GM19238 (cell line): ENCODE results near the gene SRSF10.
"Not testable (repeated sequence)": the region's sequence is repeated elsewhere in the genome, so short reads cannot be mapped to it uniquely, and the experiment has no call there.

Source experiments
- DNase-seq: peaks from one replicate; pipeline ENCODE4 v3.0.0; 2011; ENCODE audit warnings: low spot score; ENCODE audit not compliant: insufficient read length

Gene SRSF10

DNA sequence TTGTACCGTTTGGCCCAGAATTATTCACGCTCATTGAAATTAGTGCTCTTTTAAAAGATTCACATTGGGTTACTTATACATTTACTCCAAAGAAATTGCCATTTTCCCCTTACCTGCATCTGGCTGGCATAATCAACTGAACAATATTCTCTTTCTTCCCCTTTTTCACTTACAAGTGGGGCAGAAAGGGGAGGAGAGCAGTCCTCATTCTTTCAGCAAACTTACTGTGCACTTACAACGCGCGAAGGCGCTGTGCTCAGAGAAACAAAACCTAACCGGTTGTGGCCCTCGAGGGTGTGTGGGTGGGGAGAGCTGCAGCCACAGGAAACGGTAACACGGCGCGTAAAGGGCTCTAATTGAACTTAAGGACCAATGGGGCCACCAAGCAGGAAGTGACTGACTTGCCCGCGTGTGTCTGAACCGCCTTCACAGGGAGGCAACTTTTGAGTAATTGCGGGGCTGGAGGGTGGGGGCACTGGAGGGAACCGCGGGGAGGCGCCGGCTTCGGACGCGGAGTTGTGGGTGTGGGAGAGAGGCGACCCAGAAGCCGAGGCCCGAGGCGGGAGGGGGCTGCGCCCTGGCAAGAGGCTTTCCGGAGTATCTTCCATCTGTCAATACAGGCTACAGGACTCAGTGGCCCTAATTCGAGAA lies 21.2 kb downstream of the SRSF10 start:
- DNase-seq, result peak; percentile 83

DNA sequence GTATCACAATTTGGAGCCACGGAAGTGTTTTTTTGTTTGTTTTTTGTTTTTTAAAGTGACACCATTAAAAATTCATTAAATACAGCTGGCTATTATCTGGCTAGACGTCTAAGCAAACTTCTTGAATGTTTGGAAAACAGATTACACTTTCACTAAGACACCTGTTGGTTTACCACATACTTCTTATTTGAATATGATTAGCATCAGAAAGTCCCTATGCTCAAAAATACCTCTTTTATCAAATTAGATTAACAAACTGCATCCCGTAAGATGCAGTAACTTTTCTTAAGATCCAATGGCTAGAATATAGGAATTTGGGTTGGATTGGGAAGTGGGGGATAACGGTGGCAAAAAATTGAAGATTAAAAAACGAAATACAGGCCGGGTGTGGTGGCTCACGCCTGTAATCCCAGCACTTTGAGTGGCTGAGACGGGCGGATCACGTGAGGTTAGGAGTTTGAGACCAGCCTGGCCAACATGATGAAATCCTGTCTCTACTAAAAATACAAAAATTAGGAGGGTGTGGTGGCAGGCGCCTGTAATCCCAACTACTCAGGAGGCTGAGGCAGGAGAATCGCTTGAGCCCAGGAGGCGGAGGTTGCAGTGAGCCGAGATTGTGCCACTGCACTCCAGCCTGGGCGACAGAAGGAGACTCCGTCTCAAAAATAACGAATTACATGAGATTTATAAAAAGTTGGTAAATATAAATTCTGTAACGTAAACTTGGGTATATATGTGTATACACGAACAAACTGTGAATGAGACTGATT lies 21.9 kb downstream of the SRSF10 start:
- not testable (repeated sequence) for DNase-seq

DNA sequence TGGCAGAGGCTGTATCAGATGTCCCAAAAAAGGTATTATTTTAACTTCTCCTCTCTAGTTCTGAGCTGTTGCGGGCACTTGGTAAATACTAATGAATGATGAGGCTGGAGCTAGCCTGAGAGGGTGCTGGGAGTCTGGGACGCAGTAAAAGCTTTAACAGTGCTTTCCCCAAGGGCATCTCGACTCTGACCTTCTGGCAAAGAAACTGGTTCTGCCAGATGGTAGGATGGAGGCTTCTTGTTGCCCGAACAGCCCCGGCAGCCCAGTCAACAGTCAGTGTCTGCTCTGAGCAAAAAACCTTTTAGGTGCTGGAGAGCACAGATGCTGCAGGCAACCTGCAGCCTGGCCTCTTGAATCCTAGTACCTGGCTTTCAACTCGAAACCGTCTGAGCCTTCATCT lies 23.0 kb downstream of the SRSF10 start:
- DNase-seq, result no peak

DNA sequence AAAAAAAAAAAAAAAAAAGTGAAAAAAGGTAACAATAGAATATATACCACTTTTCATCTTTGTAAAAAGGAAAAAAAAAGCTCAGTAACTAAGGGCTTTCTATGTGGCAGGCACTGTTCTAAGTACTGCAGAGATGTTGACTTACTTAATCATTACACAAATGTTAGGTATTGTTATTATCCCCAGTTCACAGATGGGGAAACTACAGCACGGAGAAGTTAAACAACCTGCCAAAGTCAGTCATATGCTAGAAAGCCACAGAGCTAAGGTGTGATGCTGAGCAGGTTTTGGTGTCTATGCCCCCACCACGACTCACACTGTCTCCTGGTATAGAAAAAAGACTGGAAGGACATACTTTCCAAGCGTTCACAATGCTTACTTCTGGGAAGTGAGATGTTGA lies 27.1 kb downstream of the SRSF10 start:
- DNase-seq, result no peak

DNA sequence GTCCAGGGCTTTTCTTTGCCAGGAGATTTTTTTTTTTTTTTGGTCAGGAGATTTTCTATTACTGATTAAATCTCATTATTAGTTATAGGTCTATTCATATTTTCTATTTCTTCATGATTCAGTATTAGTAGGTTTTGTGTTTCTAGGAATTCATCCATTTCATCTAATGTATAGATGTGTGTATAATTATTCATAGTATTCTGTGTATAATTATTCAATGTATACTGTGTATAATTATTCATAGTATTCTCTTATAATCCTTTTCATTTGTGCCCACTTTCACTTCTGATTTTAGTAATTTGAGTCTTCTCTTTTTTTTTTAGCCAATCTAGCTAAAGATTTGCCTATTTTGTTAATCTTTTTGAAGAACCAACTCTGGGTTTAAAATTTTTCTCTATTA lies 32.8 kb downstream of the SRSF10 start:
- no peak for DNase-seq

DNA sequence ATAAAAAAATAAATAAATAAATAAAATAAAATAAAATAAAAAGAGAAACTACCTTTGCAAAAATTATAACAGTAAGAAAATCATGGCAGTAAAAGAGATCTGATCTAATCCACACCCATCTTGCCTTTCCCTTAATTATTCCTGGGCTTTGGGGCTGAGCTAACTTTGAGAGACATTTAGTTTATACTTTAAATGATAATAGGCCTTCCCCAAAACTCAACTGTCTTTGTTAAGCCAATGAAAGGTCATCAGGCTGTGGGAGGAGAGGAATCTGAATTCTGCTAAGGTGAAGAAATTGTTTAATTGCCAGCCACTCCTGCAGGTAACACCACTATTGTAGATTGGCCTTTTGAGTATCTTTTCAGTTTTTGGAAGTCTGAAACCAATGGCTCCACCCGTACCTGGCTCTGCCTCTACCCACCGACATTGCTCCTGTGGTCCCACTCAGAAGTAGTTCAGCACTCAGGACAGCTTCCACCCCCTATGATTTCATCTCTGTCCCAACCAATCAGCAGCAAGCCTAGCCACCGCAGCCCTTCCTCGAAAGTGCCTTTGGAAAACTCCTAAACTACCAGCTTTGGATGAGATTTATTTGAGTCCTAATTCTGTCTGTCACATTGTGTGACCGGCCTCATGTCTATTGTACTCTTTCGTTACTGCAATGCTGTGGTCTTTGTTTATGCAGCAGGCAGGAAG lies 43.5 kb downstream of the SRSF10 start:
- no peak for DNase-seq

DNA sequence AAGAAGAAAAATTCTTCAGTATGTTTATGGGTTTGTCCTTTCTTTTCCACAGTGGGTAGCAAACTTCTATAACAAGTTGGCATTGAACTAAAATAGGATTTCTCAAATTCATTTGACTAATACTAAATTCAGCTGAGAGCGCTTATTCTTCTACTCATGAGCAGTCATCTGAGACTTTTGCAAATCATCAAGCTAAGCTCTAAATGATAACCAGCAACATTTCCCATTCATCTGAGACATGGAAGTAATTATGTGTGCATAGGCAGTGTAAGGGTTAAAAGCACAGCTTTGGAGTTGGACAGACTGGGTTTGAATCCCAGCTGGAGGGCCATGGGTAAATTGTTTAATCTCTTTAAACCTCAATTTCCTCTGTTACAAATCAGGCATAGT lies 48.6 kb downstream of the SRSF10 start:
- DNase-seq, result no peak

DNA sequence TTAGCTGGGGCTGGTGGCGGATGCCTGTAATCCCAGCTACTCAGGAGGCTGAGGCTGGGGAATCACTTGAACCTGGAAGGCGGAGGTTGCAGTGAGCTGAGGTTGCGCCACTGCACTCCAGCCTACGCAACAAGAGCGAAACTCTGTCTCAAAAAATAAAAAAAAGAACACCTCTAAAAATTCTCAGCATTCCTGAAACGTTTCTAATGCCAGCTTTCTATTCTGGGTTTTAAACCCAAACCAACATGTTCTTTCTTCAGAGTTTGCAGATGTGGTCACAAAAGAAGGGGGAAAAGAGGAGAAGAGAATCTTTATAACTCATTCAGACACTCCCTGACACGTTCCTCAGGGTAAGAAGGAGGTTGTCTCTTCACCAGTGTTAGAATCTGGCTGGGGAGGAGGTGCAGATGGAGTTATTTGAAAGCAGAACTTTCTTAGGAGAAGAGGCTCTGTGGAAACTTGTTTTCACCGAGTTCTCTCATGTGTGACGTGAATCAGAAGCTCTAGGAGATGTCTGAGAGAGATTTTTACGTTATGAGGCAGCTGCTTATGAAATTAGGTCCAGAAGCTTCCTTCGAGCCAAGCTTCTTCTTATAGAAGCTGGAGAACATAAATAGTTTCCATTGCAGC lies 49.2 kb downstream of the SRSF10 start:
- no peak for DNase-seq

DNA sequence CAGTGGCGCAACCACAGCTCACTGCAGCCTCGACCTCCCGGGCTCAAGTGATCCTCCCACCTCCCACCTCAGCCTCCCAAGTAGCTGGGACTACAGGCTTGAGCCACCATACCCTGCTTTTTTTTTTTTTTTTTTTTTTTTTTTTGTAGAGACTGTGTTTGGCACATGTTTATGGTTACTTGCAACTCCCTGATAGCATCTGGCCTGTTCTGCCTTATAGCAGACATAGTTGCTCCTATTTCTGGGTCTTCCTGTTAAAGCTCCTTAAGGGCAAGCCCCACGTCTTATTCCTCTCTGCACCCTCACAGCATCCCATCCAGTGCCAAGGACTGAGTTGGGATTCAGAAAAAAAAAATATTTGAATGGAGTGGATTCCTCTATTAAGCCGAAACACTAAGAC lies 49.9 kb downstream of the SRSF10 start:
- no peak for DNase-seq

DNA sequence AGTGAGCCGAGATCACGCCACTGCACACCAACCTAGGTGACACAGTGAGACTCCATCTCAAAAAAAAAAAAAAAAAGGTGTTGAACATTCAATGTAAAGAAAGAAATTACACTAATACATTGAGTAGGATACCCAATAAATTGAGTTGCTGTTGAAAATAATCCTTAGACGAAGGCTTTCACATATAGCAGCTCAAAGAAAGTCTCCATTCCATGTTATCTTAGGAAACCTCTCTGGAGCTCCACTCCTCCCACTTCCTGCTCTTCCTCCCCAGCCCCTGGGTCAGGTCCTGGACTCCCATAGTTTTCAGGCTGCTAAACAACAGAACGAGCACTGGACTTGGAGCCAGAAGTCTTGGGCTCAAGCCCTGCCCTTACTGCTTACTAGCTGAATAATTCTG lies 51.3 kb downstream of the SRSF10 start:
- DNase-seq, result no peak

DNA sequence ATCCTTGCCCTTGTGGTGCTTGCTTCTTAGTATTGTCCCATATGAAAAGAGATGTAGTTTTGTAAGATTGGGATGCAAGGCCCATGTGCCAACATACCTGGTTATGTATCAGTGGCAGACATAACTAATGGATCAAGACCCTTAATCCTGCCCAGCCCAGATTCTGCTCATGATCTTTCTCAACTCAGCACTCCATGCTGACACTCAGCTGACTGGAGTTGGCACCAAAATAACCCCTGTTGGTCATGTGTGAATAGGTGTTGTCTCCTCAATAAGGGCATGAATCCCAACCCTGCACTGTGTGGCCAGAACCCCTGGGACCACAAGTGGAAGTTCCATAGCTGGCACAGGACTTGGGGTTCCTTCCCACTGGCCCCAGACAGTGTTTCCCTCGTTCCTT lies 53.0 kb downstream of the SRSF10 start:
- no peak for DNase-seq

DNA sequence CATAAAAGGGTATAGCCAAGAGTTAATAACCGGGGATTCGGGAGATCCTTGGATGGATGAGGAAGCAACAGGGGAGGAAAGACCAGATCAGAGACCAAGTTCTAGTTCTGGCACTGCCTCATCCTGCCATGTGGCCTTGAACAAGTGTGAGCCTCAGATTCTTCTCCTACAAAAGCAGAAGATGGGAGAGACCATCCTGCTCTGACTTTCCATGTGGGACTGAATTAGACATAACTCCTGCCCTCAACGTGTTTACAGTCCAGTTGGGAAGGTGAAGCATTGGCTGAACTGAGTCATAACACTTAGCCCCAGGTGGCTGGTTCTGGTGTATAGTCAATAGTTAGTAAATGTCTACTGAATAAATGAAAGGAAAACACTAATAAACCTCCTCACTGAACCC lies 54.8 kb downstream of the SRSF10 start:
- no peak for DNase-seq

DNA sequence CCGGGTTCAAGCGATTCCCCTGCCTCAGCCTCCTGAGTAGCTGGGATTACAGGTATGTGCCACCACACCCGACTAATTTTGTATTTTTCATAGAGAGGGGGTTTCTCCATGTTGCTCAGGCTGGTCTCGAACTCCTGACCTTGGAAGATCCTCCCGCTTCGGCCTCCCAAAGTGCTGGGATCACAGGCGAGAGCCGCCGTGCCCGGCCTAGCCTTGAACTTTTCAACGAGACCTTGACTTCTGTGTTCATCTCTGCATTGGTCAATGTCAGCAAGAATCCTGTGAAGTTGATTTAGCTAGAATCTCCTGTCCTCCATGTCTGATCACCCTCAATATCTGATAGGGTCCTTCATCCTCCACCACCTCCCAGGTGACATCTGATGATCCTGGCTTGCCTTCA lies 55.5 kb downstream of the SRSF10 start:
- DNase-seq, result no peak

DNA sequence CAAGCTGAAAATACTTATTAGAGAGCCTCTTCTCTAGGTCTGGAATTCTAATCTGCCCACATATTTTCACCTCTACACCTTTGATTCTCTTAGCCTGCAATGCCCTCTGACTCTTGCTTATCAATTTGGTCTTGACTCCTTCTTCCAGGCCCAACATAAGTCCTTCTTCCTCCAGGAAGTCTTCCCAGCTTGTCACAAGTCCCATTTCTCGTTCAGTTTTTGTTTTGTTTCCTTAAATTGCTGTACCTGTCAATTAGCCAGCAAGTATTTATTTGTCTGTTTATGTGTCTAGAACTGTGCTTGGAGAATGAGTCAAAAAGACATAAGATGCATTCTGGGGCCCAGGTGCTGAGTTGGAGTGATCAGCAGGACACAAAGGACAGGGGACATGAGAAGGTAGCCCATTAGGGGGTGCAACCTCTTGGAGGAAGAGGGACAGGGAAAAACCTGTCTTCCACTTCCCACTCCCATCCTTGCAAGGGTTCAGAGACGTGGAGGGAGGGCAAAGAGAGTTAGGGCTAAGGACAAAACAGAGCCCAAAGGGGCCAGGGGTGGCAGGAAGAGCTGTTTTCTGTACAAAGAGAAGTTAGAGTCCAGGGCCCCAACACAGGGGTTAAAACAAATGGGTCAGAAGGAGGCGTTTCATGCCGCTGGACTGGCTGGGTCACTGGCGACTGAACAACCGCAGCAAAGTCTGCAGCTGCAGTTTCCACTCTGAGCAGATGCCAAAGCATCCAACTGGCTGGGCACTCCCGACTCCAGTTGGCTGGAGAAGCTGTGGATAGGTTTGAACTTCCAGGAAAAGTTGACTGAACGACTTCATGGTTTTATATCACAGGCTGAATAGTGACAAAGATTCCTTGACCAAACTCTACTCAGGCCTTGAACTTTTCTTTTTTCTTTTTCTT lies 56.3 kb downstream of the SRSF10 start:
- DNase-seq, result no peak

DNA sequence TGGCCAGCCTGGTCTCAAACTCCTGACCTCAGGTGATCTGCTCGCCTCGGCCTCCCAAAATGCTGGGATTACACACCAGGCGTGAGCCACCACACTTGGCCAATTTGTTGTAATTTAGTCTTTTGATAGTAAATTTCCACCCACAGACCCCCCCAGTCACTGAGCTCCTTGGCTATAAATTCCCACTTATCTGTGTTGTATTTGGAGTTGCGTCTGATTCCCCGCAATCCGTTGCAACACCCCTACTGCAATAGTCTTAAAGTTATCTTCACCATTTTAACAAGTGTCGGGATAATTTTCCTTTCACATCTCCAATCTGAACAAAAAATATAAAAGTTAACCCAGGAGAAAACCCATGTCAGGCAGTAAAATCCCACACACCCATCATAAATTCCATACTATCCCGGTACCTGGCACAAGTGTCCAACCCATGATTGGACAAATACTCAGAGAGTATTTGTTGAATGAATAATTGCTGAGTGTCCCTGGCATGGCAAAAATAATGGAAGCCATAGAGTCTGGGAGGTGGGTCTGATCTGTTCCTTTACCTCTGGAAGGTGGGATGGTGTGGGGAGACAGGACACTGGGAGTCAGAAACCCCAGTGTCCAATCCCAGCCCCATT lies 57.7 kb downstream of the SRSF10 start:
- no peak for DNase-seq

DNA sequence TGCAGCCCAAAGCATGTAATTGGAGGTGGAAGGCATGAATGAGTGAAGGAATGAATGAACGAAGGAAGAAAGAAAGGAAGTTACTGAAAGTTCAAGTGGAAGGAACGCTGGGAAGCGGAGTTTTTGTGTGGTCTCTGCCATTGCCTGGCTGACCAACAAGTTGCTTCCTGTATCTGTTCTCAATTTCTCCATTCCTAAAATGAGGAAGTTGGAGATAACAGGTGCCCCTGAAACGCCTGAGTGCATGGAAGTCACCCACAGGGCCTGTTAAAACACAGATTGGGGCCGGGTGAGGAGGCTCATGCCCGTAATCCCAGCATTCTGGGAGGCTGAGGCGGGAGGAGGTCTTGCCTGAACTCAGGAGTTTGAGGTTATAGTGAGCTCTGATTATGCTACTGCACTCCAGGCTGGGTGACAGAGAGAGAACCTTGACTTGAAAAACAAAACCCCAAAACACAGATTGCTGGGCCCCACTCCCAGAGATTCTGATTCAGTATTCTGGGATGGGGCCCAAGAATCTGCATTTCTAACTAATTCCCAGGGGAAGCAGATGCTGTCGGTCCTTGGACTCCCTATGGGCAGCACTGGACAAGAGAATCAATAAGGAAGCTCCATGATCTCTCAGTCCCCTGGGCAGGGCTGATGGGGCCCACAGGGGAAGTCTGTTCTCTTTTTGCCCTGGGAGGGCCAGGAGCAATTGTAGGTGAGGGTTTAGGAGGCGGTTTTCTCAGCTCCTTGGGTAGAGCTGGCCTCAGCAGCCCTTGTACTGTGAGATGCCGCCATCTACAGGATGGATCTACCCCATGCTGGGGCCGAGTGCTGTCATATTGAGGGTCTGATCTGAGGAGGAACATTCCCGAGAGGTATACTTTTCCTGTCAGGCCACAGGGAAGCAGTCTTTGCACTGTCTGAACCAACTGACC lies 63.7 kb downstream of the SRSF10 start:
- peak; percentile 70 for DNase-seq

DNA sequence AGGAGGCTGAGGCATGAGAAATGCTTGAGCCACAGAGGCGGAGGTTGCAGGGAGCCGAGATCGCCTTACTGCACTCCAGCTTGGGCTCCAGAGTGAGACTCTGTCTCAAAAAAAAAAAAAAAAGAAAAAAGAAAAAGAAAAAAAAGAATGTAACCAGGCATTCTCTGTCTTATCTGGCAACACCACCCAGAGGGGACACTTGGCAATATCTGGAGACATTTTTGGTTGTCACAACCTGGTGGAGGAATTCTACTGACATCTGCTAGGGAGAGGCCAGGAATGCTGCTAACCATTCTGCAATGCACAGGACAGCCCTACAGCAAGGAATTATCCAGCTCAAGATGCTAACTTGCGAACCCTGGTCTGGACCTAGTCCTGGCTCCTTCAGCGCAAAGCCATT lies 64.7 kb downstream of the SRSF10 start:
- DNase-seq, result no peak

DNA sequence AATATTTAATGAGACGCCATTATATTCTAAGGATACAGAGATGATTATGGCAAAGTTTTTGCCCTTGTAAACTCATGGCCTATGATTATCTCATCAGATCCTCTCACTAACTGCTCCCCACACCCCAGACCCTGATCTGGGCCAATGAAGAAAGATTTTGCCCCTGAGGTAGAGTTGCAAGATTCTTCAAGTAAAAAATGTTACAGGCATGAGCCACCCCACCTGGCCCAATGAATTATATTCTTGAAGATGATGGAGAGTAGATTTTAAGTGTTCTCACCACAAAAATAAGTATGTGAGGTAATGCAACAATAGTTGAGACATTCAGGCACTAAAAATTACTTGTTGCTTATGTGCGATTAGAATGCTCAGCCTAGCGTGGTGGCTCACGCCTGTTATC lies 65.2 kb downstream of the SRSF10 start:
- DNase-seq, result no peak
